Middle frontal gyrus (tissue), 1 donor: Measurements from ENCODE around the gene MED13.

Experiments
- DNase-seq: peaks from one replicate; pipeline ENCODE4 v3.0.0-alpha.2; 2015; ENCODE audit warnings: low spot score; ENCODE audit errors: extremely low spot score

The MED13 gene, protein sequence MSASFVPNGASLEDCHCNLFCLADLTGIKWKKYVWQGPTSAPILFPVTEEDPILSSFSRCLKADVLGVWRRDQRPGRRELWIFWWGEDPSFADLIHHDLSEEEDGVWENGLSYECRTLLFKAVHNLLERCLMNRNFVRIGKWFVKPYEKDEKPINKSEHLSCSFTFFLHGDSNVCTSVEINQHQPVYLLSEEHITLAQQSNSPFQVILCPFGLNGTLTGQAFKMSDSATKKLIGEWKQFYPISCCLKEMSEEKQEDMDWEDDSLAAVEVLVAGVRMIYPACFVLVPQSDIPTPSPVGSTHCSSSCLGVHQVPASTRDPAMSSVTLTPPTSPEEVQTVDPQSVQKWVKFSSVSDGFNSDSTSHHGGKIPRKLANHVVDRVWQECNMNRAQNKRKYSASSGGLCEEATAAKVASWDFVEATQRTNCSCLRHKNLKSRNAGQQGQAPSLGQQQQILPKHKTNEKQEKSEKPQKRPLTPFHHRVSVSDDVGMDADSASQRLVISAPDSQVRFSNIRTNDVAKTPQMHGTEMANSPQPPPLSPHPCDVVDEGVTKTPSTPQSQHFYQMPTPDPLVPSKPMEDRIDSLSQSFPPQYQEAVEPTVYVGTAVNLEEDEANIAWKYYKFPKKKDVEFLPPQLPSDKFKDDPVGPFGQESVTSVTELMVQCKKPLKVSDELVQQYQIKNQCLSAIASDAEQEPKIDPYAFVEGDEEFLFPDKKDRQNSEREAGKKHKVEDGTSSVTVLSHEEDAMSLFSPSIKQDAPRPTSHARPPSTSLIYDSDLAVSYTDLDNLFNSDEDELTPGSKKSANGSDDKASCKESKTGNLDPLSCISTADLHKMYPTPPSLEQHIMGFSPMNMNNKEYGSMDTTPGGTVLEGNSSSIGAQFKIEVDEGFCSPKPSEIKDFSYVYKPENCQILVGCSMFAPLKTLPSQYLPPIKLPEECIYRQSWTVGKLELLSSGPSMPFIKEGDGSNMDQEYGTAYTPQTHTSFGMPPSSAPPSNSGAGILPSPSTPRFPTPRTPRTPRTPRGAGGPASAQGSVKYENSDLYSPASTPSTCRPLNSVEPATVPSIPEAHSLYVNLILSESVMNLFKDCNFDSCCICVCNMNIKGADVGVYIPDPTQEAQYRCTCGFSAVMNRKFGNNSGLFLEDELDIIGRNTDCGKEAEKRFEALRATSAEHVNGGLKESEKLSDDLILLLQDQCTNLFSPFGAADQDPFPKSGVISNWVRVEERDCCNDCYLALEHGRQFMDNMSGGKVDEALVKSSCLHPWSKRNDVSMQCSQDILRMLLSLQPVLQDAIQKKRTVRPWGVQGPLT (N-terminal part only)

DNA sequence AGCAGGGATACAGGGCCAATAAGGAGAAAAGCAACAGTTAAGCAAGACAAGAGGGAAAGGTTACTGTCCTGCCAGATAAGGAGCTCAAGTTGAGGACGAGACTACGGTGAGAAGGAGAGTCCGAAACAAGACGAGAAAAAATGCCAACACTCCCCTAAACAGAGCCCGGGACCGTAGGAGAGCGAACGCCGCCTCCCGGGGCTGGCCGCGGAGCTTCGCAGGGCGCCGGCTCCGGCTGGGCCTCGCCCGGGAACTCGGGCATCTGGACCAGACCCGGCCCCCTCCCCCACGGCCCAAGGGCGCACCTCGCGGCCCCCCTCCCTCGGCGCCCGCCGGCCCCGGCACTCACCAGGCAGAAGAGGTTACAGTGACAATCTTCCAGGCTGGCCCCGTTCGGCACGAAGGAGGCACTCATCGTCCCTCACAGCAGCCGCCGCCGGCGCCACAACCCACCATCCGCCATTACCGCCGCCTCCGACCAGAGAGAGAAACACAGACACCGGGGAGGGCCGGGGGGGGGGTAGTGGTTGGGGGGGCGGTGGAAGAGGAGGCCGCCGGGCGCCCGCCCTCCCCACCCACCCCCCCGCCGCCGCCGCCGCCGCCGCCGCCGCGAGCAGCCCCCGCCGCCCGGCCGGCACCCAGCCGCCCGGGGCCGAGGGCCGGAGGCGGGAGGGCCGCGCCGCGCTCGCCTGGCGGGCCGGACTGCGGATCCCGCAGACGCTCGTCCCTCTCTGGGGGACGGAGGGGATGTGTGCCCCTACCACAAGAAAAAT lies at the start of gene MED13:
MED13 (minus strand) TSS at position 488 of the 773 bp plus-strand sequence; CDS start at position 415, 73 bp downstream.
- DNase-seq = no peak

DNA sequence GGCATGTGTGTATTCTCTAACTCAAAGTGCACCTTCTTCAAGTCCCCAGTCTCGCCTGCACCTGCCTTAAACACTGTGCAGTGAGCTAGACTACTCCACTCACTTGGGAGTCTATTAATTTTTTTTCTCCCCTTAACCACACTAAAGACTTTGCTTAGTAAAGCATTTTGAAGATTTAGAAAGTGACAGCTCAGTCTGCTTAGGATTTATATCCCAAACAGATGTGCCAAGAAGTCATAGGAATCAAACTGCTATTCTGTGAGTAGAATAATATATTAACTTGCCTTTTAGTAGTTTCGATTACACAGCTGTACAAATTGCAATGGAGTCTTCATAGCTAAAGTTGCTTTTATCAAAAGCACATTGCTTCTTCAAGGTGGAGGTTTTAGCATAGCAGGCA lies 47.2 kb upstream of the MED13 start:
- no peak for DNase-seq

DNA sequence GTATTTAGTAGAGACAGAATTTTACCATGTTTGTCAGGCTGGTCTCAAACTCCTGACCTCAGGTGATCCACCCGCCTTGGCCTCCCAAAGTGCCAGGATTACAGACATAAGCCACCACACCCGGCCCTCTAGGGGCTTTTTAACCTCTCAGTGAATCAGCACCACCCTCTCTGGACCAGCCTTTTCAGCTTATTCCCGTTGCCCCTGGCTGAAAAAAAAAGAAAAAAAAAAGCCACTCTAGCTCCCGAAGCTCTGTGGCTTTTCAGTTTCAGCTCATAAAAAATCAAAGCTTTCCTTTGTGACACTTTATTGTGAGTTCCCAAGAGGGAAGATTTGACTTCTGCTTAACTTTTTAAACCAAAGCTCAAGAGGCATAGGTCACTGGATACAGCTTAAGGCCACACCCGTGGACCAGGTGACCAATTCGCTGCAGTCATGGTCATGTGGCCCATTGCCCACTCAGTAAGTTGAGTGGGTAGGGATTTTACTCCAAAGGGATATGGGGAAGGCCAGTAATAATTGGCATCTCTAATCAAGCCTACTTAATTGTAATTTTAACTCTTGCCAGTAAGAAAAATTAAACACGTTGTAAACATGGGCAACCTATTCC lies 46.6 kb upstream of the MED13 start:
- no peak for DNase-seq

DNA sequence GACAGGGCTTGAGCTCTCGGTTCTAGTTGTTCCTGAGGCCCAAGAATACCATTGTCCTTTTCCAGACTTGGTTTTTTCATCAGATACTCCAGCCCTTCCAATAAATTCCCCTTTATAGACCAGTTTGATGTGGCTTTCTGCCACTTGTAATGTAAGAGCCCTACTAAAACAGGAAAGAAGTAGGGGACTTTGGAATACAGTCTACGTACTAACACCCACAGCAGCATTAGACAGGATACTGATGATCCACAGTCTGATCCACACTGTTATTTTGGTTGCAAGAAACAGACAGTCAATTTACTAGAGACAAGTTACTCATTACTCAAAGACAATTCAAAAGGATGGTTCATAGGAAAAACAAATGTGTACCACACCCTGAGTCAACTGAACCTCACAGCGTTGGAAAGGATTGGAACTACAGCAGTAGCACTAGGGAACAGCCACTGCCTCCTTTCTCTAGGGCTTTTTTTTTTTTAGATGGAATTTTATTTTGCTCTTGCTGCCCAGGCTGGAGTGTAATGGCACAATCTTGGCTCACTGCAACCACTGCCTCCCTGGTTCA lies 45.9 kb upstream of the MED13 start:
- no peak for DNase-seq

DNA sequence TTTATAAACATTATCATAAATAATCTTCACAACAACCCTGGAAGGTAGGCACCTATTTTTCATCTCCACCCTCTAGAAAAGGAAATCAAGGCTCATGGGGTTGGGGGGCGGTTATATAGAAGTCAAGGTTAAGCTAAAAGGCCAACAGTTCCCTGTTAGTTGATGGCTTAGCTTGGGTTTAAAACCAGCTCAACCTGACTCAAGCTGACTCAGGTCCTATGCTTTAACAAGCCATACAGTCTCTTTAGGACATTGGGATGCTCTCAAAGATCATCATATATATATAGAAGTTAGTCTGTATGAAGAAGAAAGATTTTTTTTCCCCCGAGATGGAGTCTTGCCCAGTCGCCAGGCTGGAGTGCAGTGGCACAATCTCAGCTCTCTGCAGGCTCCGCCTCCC lies 44.8 kb upstream of the MED13 start:
- no peak for DNase-seq

DNA sequence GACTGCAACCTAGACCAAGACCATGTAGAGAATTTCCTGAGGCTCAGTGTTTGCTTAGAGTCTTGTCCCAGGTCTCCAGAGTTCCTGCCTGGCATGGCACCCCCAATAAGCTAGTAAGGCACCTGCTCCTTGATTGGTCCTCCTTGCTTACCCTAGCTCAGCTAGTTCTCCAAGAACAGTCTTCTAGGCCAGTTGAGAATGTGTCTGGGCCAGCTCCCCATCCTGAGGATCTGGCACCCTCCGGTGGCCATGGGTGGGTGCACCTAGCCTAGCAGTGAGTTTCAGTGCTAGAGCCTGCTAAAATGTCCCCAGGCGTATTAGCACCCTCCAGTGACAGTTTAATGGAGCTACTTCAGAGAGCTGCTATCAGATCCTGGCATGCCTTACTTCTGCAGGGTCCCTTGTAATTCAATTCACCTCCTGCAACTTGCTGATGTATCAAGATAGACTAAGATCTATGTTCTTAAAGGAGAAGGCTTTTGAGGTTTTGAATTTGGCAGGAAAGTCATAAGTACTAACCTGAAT lies 44.4 kb upstream of the MED13 start:
- no peak for DNase-seq

DNA sequence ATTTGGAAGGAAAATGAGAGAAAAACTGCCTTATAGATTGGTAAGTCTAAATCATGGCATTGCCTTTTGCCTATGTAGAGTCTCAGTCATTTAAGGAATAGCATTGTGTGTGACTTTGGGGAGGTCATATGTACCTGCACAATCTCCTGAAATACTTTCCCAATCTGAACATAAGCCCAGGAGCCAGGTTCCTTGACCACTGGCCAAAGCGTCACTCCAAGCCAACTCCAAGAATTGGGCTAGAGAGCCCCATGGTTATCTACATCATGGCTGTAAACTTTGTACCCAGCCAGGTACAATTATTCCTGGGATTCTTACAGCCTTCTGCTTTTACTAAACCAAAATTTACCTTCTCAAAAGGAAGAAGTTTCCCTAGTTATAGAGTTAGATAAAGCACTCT lies 40.8 kb upstream of the MED13 start:
- DNase-seq = no peak

DNA sequence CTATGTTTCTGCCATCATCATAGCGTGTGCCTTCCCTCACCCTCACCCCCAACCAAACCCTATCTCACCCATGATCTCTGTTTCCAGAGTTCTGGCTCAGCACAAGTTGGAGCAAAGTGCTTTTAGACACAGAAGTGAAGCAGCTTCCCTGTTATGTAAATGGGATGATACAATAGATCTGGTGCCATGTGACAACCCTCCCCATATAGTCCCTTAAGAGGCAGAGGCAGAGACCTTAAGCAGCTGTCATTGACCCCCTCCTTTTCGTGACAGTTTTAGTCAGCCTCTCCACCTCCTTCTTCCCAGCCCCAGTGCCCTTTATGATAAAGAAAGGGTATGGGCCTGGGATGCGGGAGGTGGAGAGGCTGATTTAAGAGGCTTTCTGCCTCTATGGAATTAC lies 40.3 kb upstream of the MED13 start:
- no peak for DNase-seq

DNA sequence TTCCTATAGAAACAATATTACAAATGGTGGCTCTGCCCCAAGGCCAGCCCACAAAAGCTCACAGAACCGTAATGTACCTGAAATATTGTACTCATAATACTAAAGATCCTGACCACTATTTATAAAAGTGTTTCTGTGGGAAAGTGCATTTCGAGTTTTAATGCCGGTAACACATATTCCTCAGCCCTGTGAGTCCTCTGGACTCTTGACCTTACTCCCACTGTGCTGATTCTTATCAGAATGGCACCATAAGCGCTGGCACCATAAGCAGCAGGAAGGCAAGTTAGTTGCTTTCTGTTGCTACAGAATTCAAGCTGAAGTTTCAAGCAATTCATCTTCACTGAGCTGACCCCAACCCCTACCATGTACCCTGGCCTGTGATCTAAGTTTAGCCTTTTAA lies 36.4 kb upstream of the MED13 start:
- DNase-seq = no peak

DNA sequence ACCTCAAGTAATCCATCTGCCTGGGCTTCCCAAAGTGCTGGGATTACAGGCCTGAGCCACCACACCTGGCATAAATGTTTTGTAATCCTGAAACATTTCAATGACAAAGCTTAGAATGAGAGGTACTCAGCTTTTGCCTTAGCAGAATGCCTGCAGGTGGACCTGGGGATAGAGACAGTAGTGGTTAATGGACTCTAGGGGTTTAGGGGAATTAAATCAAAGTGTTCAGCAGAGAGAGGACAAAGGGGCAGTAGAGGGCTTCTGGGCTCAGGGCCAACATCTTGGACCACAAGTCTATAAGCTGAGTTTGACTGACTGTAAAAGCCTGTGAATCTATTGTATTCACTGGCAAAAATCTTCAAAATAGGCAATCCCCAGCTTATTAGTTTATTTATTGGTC lies 36.0 kb upstream of the MED13 start:
- no peak for DNase-seq

DNA sequence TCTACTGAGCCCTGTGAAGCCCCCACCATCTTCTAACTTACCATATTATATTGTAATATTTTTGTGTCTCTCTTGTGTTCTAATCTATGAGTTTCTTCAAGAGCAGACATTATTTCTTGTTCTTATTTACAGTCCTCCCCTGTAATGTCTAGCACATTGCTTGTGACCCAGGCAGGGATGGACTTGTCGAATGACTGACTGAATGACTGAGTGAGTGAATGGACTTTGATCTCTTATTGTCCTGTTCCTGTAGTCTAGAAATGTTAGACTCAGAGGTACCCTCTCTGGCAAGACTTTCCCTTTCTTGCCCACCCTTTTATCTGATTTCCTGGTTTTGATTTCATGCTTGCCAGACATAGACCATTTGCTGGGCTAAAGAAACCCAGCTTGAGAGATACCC lies 35.0 kb upstream of the MED13 start:
- DNase-seq = no peak

DNA sequence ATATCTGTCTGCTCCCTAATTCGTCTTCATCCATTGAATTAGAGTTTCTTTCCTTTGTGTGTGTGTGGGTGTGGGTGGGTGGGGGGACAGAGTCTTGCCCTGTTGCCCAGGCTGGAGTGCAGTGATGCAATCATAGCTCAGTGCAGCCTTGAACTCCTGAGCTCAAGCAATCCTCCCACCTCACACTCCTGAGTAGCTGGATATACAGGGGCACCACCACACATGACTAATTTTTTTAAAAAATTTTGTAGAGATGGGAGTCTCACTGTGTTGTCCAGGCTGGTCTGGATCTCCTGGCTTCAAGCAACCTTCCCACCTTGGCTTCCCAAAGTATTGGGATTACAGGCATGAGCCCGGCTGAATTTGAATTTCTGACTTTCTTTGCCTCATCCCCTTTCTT lies 34.5 kb upstream of the MED13 start:
- DNase-seq = no peak

DNA sequence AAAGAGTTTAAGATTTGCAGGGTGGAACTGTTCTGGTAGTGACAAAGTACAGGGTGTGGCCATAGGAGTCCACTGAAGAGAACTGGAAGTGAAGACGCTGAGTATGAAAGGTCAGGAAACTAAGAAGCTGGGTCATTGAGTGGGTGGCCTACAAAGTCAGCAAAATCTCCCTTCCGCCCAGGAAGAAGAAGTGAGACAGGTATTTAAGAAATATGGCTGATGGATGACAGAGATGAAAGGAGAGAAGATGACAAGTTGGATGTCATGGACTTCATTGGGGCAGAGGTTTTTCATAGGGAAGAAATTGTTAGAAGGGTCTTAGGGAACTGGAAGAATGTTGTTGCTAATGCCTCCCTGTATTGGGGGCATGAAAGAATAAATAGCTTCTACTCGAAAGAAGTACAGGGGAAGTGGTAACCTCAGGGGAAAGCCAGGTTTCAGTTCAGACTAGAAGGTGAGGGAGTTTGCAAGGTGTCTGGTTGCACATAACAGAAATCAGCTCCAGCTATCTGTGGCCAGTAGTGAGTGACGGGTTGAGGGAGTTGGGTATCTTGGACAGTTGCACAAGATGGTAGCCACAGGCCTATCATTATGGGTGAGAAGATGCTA lies 33.6 kb upstream of the MED13 start:
- DNase-seq = no peak

DNA sequence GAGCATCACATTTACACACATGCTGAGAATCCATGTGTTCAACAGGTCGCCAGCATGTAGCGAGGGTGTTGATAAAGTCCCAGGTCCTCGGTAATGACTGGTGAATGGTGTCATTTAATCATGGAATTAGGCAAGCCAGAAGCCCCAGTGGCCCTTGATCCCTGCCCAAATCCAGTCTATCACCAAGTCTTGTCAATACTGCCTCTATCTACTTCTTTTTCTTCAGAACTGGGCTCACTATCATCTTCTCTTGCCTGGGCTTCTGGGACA lies 31.3 kb upstream of the MED13 start:
- no peak for DNase-seq

DNA sequence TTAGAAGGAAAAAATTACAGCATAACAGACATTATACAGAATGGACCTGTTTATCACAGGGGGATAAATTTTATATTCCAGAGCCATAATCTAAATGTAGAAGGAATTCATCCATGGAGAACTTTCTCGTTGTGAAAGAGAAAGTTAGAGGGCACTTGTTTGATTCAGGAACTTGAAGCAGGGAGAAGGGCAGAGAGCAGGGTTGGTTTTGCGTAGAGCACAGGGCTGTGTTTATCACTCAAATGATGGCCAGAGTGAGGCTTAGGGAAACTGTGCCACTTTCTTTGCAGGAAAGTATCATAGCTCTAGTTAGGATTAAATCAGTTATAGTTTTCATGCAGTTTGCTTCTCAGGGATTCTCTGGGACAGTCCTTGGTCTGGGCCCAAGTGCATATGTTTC lies 29.1 kb upstream of the MED13 start:
- no peak for DNase-seq

DNA sequence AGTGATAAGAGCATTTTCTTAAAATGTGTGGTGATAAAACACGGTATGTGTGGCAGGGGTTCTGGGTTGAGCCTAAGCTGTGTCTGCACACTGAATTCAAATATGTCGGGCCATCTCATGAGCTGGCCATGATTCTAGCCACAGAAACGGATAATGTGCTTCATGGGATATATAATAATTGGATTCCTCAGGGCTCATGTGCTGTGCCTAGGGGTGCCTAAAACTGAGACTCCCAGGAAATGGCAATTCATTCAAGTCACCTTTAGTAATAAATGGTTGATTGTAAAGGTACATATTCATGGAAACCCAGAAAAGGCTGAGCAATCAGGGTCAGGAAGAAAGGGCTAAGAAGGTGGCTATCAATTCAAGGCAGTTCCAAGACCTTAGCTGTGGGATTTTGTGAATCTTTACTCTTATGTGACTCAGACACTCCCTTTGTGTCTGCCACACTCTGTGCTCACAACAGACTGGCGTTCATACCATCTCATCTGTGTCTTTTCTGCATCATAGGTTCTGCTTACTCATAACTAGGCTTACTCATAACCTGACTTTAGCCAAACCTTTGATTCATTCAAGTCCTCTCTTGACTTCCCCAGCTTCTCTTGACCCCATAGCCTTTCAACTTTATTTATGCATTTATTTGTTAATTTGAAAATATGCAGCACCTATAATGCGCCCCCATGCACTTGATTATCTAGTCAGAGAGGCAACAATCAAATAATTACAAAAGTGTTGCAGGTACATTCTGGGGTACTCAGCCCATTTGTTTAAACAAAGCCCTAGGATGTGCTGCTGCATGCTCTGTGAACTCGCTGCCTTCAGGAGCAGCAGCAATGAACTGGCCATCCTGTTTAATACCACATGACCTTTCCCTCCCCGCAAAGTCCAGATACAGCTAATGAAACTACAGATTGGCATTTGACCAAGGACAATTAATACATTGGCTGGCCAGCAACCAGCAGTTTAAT lies 28.4 kb upstream of the MED13 start:
- DNase-seq = no peak

DNA sequence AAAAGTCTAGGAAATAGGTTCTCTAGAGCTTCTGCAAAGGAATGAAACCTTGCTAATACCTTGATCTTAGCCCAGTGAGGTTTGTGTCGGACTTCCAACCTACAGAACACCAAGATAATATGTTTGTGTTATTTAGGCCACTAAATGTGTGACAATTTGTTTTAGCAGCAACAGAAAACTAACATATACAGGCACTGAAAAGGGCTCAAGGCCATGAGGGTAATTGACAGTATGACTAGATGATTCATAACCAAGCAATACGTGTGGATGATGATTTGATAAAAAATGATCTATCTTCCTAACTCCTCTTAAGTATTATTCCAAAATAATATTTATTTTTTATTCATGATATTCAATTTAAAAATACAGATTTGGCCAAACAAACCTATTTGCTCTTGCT lies 27.7 kb upstream of the MED13 start:
- DNase-seq = no peak

DNA sequence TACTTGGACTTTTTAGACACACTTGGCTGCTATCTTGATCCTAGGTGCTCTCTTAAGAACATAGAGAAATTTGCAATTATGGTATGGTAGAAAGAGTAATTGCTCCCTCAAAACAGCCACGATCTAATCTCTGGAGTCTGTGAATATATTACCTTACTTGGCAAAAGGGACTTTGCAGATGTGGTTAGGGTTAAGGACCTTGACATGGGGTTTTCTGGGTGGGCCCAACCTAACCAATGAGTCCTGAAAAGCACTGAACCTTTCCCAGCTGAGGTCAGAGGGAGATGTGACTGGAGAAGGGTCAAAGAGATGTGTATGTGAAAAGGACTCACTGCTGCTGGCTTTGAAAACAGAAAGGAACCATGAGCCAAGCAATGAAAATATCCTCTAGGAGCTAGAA lies 26.7 kb upstream of the MED13 start:
- no peak for DNase-seq

DNA sequence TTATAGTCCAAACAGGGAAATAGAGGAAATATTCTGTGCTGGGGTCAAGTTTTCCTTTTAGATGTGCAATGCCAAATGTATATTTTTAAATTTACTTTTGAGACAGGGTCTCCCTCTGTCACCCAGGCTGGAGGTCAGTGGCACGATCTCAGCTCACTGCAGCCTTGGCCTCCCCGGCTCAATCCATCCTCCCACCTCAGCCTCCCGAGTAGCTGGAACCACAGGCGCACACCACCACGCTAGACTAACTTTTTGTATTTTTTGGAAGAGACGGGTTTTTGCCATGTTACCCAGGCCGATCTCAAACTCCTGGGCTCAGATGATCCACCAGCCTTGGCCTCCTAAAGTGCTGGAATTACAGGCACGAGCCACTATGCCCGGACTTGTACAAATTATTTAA lies 25.8 kb upstream of the MED13 start:
- no peak for DNase-seq
